ENCODE data around the gene ZFP69B.

GRCh38 chr1:40423264-40423642, 27.0 kb upstream of the ZFP69B start:
- TF ChIP-seq, protein P1, sequence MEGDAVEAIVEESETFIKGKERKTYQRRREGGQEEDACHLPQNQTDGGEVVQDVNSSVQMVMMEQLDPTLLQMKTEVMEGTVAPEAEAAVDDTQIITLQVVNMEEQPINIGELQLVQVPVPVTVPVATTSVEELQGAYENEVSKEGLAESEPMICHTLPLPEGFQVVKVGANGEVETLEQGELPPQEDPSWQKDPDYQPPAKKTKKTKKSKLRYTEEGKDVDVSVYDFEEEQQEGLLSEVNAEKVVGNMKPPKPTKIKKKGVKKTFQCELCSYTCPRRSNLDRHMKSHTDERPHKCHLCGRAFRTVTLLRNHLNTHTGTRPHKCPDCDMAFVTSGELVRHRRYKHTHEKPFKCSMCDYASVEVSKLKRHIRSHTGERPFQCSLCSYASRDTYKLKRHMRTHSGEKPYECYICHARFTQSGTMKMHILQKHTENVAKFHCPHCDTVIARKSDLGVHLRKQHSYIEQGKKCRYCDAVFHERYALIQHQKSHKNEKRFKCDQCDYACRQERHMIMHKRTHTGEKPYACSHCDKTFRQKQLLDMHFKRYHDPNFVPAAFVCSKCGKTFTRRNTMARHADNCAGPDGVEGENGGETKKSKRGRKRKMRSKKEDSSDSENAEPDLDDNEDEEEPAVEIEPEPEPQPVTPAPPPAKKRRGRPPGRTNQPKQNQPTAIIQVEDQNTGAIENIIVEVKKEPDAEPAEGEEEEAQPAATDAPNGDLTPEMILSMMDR (IDR thresholded peaks at IDR 0.05): no peak
- no peak for TF ChIP-seq POLR2A (IDR thresholded peaks at IDR 0.05)
